Hepatocyte (in vitro differentiated cells): Measurements from ENCODE around the gene FXYD6. TPM values are rescaled to one million over a fixed set of nuclear protein-coding genes. Genes with fewer than 3 reads are reported as not detected.

Source experiments
- DNase-seq: peaks from one replicate; pipeline ENCODE4 v3.0.0-alpha.2; 2016; ENCODE audit warnings: low spot score
- H2AFZ ChIP-seq: fragments of 200-600 bp; sonication (generic); 2 replicates; pipeline ENCODE4 v1.6.0; 2016; ENCODE audit warnings: antibody characterized with exemption, mild to moderate bottlenecking
- H3K27ac ChIP-seq: fragments of 200-600 bp; sonication (generic); 2 replicates; pipeline ENCODE4 v1.5.1; 2016; ENCODE audit warnings: mild to moderate bottlenecking
- H3K27me3 ChIP-seq: fragments of 200-600 bp; sonication (generic); 2 replicates; pipeline ENCODE4 v1.6.1; 2016
- H3K36me3 ChIP-seq: fragments of 200-600 bp; sonication (generic); replicated peaks from 2 replicates; pipeline ENCODE4 v1.5.1; 2016; ENCODE audit warnings: low read depth; ENCODE audit not compliant: insufficient read depth
- H3K4me1 ChIP-seq: fragments of 200-600 bp; sonication (generic); 2 replicates; pipeline ENCODE4 v1.5.1; 2016; ENCODE audit warnings: mild to moderate bottlenecking, moderate library complexity; ENCODE audit not compliant: insufficient read depth
- H3K4me2 ChIP-seq: fragments of 200-600 bp; sonication (generic); 2 replicates; pipeline ENCODE4 v1.6.0; 2016
- H3K4me3 ChIP-seq: fragments of 200-600 bp; sonication (generic); 2 replicates; pipeline ENCODE4 v1.5.1; 2016; ENCODE audit warnings: mild to moderate bottlenecking
- H3K79me2 ChIP-seq: fragments of 200-600 bp; sonication (generic); 2 replicates; pipeline ENCODE4 v1.6.0; 2017; ENCODE audit warnings: mild to moderate bottlenecking
- H3K9me2 ChIP-seq: fragments of 200-600 bp; sonication (generic); replicated peaks from 2 replicates; pipeline ENCODE4 v1.6.0; 2017; ENCODE audit warnings: mild to moderate bottlenecking; ENCODE audit not compliant: insufficient read depth
- H3K9me3 ChIP-seq: fragments of 200-600 bp; sonication (generic); 2 replicates; pipeline ENCODE4 v1.5.1; 2016; ENCODE audit warnings: low read depth, mild to moderate bottlenecking
- H4K20me1 ChIP-seq: fragments of 200-600 bp; sonication (generic); 2 replicates; pipeline ENCODE4 v1.6.0; 2016; ENCODE audit warnings: mild to moderate bottlenecking; ENCODE audit not compliant: insufficient read depth, poor library complexity, severe bottlenecking
- CTCF ChIP-seq: fragments of 200-600 bp; sonication (generic); IDR thresholded peaks from 2 replicates; pipeline ENCODE4 v1.5.1; 2016; ENCODE audit warnings: antibody characterized with exemption, mild to moderate bottlenecking; ENCODE audit not compliant: poor library complexity
- EZH2 ChIP-seq: fragments of 200-600 bp; sonication (generic); IDR thresholded peaks from 2 replicates; pipeline ENCODE4 v1.6.1; 2016; ENCODE audit warnings: antibody characterized with exemption, mild to moderate bottlenecking, borderline replicate concordance
- EZH2phosphoT487 ChIP-seq: fragments of 200-600 bp; sonication (generic); IDR thresholded peaks from one replicate; pipeline ENCODE4 v1.6.1; 2018; ENCODE audit warnings: antibody characterized with exemption, mild to moderate bottlenecking, low read depth, moderate library complexity; ENCODE audit not compliant: unreplicated experiment, severe bottlenecking
- WGBS: methylation state at CpG from one replicate; pipeline ENCODE4 v1.1.6; 2016; ENCODE audit warnings: low lambda C conversion rate; ENCODE audit errors: missing lambda C conversion rate; 5-methylcytosine and 5-hydroxymethylcytosine counted together
- polyA plus RNA-seq: library from polyadenylated mRNA; unstranded; fragments of >200 nt; fragmentation: Nextera tagmentation; extraction: Ambion mirVana; gene quantifications from 2 replicates; pipeline ENCODE4 v1.2.1, GENCODE V29; 2016
- total RNA-seq: library from RNA; depleted of rRNA; stranded (reverse); fragments of >200 nt; gene quantifications from 2 replicates; pipeline ENCODE4 v1.2.3, GENCODE V29; 2014

The FXYD6 gene
- total and polyA plus RNA-seq, 2 experiments from 2014 or later: 28.3 to 56.9 TPM

DNA sequence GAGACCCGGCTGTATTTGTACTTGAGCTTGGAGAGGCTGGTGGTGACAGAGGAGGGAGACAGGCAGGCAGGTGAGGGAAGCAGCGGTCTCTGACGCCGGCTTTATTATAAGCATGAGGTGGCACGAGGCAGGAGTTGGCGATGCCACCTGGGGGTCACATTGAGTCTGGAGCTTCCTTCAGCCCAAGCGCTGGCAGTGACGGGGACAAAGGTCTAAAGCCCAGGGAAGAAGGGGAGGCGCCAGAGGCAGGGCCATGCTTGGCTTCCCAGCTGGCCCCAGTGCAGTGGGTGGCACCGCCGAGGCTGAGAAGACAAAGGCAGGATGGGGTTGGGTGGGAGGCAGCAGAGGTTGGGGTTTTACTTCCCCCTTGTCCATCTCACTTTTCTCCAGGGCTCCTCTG is 56.4 kb downstream of the FXYD6 start:
- no peak overlapping the region for H3K4me3 ChIP-seq
- H3K27me3 ChIP-seq: no peaks in the 10 kb centered on the region
- no peaks in the 10 kb centered on the region for H3K36me3 ChIP-seq
- H2AFZ ChIP-seq: no peak overlapping the region
- H3K4me2 ChIP-seq: no peak overlapping the region
- H3K9me2 ChIP-seq: no peaks in the 10 kb centered on the region
- H3K4me1 ChIP-seq: peaks cover 48% of the 10 kb centered on the region
- 82% methylated on average over 11 of the region's 11 CpGs for WGBS
- no peaks in the 10 kb centered on the region for H4K20me1 ChIP-seq
- no peak for DNase-seq
- H3K79me2 ChIP-seq: no peaks in the 10 kb centered on the region
- no peaks in the 10 kb centered on the region for H3K9me3 ChIP-seq
- peak overlapping the region; percentile 25 for H3K27ac ChIP-seq
- no peak for TF ChIP-seq EZH2
- TF ChIP-seq CTCF: no peak
- no peak for TF ChIP-seq EZH2phosphoT487

DNA sequence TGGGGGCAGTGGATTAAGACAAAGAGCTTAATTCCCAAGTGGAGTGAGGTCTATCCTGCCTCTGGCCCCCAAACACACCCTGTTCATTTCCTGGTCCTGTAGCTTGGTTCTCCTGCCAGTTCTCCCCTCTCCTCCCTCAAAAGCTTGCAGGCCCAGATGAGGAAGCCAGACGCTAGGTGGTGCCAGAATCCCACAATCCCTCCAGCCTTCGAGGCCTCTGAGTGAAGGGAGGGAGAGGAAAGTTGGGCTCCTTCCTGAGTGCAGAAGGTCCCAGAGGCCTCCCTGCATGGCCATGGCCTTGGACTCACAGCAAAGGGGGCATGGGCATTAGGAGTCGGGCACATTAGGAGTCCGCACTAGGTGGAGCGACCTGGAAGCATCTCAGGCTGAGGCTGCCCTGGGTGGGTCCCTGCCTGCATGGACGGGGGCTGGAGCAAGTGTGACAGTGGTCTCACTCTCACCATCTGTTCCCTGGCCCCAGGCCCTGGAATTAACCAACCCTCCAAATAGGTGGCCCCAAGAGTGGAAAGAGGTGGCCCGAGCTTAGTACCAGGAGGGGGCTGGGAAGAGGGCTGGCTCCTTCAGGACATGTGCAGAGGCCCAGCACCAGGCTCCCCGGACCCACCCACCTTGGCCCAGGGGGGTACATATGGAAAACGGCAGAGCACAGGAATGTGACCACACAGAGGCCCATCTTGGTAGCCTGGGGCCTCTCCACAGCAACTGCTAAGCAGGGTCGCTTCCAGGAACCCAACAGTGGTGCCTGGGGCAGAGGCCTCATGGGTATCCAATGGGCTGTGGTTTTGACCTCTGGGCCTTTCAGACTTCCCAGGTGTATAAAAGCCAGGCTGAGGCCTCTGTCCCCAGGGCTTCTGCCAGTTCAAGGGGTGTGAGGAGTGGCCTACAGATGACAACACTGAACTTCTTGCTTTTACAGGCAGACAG is 57.1 kb downstream of the FXYD6 start:
- Histone ChIP-seq H3K9me2 (no peaks in the 10 kb centered on the region), H3K27ac (peak overlapping the region; percentile 39)
- DNase-seq: peak; percentile 90

GRCh38 chr11:117818041-117818873 is 58.2 kb downstream of the FXYD6 start:
- no peaks in the 10 kb centered on the region for H3K36me3 ChIP-seq
- H3K9me3 ChIP-seq: no peaks in the 10 kb centered on the region
- WGBS: 56% methylated on average over 9 of the region's 9 CpGs
- no peaks in the 10 kb centered on the region for H4K20me1 ChIP-seq
- H3K27ac ChIP-seq: peak overlapping the region; percentile 59
- no peak overlapping the region for H3K4me2 ChIP-seq
- H3K27me3 ChIP-seq: no peaks in the 10 kb centered on the region
- TF ChIP-seq EZH2 (no peak), CTCF (no peak), EZH2phosphoT487 (no peak)
- DNase-seq: no peak
- no peak overlapping the region for H2AFZ ChIP-seq
- H3K4me3 ChIP-seq: no peak overlapping the region
- no peaks in the 10 kb centered on the region for H3K9me2 ChIP-seq
- H3K79me2 ChIP-seq: no peaks in the 10 kb centered on the region
- H3K4me1 ChIP-seq: peaks cover 42% of the 10 kb centered on the region

More for the DNA sequence above, 57.1 kb downstream of the FXYD6 start:
- no peaks in the 10 kb centered on the region for H3K27me3 ChIP-seq
- H3K4me1 ChIP-seq: peaks cover 48% of the 10 kb centered on the region
- TF ChIP-seq EZH2: no peak
- TF ChIP-seq CTCF: peak; percentile 88
- no peaks in the 10 kb centered on the region for H3K9me3 ChIP-seq
- H2AFZ ChIP-seq: no peak overlapping the region
- no peaks in the 10 kb centered on the region for H3K36me3 ChIP-seq
- no peaks in the 10 kb centered on the region for H4K20me1 ChIP-seq
- H3K4me3 ChIP-seq: no peak overlapping the region
- no peak overlapping the region for H3K4me2 ChIP-seq
- H3K79me2 ChIP-seq: no peaks in the 10 kb centered on the region
- 64% methylated on average over 10 of the region's 10 CpGs for WGBS
